ENCODE measurements around the gene ARHGAP4. TPM values are rescaled to one million over a fixed set of nuclear protein-coding genes. Genes with fewer than 3 reads are reported as not detected.

ARHGAP4 gene
- total and polyA plus RNA-seq, 11 donors, result 6.8 to 55.8 (median 12.9) TPM

DNA sequence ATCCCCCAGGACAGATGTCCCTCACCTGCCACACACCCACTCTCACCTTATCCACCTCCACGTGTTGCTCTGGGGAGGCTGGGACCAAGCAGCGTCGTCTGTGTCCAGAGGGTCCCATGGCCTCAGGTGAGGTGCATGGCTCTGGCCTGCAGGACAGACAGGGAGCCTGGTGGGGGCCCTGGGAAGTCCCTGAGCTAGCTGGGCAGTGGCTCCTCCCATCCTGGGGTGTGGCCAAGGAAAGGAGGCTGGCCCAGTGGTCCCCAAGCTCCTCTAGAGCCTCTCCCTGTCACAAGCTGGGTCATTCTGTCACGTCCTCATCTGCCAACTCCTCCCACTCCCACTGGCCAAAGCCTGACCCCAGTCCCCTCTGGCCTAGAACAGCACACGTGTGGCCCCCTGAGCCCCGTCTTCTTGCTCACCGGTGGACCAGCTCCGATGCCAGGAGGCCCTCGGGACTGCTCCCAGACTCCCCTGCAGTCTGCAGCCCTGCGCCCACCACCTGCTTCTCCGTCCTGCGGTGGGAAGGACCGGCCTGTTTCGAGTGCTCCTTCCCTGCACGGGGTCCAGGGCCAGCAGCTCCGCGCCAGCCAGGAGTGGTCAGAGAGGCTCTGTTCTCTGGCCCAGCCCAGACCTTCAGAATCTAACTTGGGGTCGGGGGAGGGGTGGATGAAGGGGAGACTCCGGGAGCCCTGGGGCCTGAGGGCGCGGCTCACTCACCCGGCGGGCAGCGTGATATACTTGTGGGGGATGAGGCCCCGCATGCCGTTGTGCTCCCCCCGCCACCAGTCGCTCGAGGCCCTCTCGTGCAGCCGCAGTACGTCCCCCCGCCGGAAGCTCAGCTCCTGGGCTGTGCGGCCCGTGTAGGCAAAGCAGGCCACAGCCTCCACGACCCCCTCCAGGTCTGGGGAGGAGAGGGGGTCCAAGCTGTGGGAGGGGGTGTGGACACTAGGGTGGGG, 16.8 kb downstream of the ARHGAP4 start:
- H3K27me3 ChIP-seq, result peaks cover 0 to 53% (median 0%) of the 10 kb centered on the region in 9 donors
- intact Hi-C loops (cut with DNase I), result loop anchor here in 2 of 10 donors (10.0 kb wide), 1 partner anchor 75 kb away; the partner anchor contains the start of gene PDZD4 (in 2 of the 2)
- WGBS, 4 donors, result 56 to 72% (median 69%) methylated on average over 15 to 37 of the region's 37 CpGs
- peak in 4 of 5 donors; percentile 21 to 56 (median 49) for DNase-seq
- H3K9me3 ChIP-seq, result no peaks in the 10 kb centered on the region
- peak; percentile 13 to 61 (median 32) for ATAC-seq
- TF ChIP-seq POLR2A (IDR thresholded peaks at IDR 0.05), result no peak
- TF ChIP-seq, protein P1, sequence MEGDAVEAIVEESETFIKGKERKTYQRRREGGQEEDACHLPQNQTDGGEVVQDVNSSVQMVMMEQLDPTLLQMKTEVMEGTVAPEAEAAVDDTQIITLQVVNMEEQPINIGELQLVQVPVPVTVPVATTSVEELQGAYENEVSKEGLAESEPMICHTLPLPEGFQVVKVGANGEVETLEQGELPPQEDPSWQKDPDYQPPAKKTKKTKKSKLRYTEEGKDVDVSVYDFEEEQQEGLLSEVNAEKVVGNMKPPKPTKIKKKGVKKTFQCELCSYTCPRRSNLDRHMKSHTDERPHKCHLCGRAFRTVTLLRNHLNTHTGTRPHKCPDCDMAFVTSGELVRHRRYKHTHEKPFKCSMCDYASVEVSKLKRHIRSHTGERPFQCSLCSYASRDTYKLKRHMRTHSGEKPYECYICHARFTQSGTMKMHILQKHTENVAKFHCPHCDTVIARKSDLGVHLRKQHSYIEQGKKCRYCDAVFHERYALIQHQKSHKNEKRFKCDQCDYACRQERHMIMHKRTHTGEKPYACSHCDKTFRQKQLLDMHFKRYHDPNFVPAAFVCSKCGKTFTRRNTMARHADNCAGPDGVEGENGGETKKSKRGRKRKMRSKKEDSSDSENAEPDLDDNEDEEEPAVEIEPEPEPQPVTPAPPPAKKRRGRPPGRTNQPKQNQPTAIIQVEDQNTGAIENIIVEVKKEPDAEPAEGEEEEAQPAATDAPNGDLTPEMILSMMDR (IDR thresholded peaks at IDR 0.05), result no peak
- H3K36me3 ChIP-seq, result peaks cover 0 to 27% (median 0%) of the 10 kb centered on the region in 9 donors
- no peak overlapping the region for H3K4me3 ChIP-seq
- H3K4me1 ChIP-seq, result peaks cover 0 to 7% (median 0%) of the 10 kb centered on the region in 12 donors
- H3K27ac ChIP-seq, result no peak overlapping the region

GRCh38 chrX:153908219-153908860, 17.7 kb downstream of the ARHGAP4 start:
- Histone ChIP-seq H3K27me3 (peaks cover 0 to 44% (median 0%) of the 10 kb centered on the region in 9 donors), H3K27ac (no peak overlapping the region), H3K4me3 (no peak overlapping the region), H3K4me1 (peaks cover 0 to 11% (median 0%) of the 10 kb centered on the region in 12 donors), H3K36me3 (peaks cover 0 to 27% (median 0%) of the 10 kb centered on the region in 9 donors), H3K9me3 (no peaks in the 10 kb centered on the region)
- peak in 1 of 5 donors; percentile 11 for DNase-seq
- ATAC-seq, result no peak
- intact Hi-C loops (cut with DNase I), result loop anchor here in 2 of 10 donors (10.0 kb wide), 1 partner anchor 74 kb away; the partner anchor contains the start of gene PDZD4 (in 2 of the 2)
- TF ChIP-seq, protein P1 (IDR thresholded peaks at IDR 0.05), result no peak
- no peak for TF ChIP-seq POLR2A (IDR thresholded peaks at IDR 0.05)
- 87 to 92% (median 89%) methylated on average over 21 to 23 of the region's 23 CpGs for whole genome bisulfite sequencing, 4 donors

DNA sequence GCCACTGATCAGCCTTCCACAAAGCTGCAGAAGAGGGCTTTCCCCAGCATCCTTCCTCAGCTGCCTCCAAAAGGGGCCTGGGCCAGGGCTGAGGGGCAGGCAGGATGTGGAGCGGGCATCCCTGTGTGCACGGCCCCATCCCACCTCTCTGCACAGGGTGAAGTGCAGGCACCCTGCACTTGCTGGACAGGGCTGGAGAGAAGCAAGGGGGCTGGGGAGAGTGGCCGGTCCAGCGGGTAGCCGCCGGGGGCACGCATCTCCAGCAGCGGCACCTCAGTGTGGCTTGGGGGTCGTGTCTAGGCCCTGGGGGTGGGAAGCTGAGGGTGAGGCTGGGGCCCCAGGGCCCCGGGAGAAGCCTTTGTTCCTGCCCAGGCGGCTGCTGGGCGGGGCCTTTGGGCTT, 18.6 kb downstream of the ARHGAP4 start:
- Histone ChIP-seq H3K27me3 (peaks cover 0 to 38% (median 0%) of the 10 kb centered on the region in 9 donors), H3K27ac (no peak overlapping the region), H3K9me3 (no peaks in the 10 kb centered on the region), H3K4me1 (peaks cover 0 to 12% (median 0%) of the 10 kb centered on the region in 12 donors), H3K4me3 (no peak overlapping the region), H3K36me3 (peaks cover 0 to 22% (median 0%) of the 10 kb centered on the region in 9 donors)
- no peak for DNase-seq
- intact Hi-C loops (cut with DNase I), result loop anchor here in 2 of 10 donors (10.0 kb wide), 1 partner anchor 73 kb away; the partner anchor contains the start of gene PDZD4 (in 2 of the 2)
- TF ChIP-seq POLR2A (IDR thresholded peaks at IDR 0.05), result no peak
- ATAC-seq, result no peak
- 77 to 84% (median 79%) methylated on average over 11 to 12 of the region's 12 CpGs for WGBS, 4 donors

GRCh38 chrX:153906126-153906917, 19.7 kb downstream of the ARHGAP4 start:
- TF ChIP-seq, protein P1 (IDR thresholded peaks at IDR 0.05), result no peak
- no peak for TF ChIP-seq POLR2A (IDR thresholded peaks at IDR 0.05)
- DNase-seq (peak in 1 of 5 donors; percentile 33), ATAC-seq (no peak)
- Histone ChIP-seq H3K9me3 (no peaks in the 10 kb centered on the region), H3K27me3 (peaks cover 0 to 30% (median 0%) of the 10 kb centered on the region in 9 donors), H3K4me1 (peaks cover 0 to 21% (median 1%) of the 10 kb centered on the region in 12 donors), H3K27ac (no peak overlapping the region), H3K36me3 (peaks cover 0 to 11% (median 0%) of the 10 kb centered on the region in 9 donors), H3K4me3 (peak overlapping the region in 1 of 12 donors; percentile 46)
- intact Hi-C loops (cut with DNase I), result loop anchor here in 2 of 10 donors (10.0 kb wide), 1 partner anchor 72 kb away; the partner anchor contains the start of gene PDZD4 (in 2 of the 2)
- 74 to 85% (median 80%) methylated on average over 20 to 27 of the region's 27 CpGs for WGBS, 4 donors

All from heart left ventricle (tissue), 16 donors.